ENCODE results near the gene TLR9. TPM values are rescaled to one million over a fixed set of nuclear protein-coding genes. Genes with fewer than 3 reads are reported as not detected.

Gene TLR9
- polyA plus RNA-seq, 1 of the 3 experiments (the other 2 are of a cell fraction) = 0.12 TPM

GRCh38 chr3:52230461-52230860 is 5.0 kb upstream of the TLR9 start:
- peaks cover 37% of the 10 kb centered on the region for H3K79me2 ChIP-seq (ENCODE audit: insufficient read depth)
- TF ChIP-seq RCOR1 (IDR thresholded peaks at IDR 0.05; ENCODE audit: low read length) = no peak
- TF ChIP-seq PBX3 (IDR thresholded peaks at IDR 0.05) = no peak
- no peak for TF ChIP-seq SMC3 (IDR thresholded peaks at IDR 0.05; ENCODE audit: low read depth, low read length)
- TF ChIP-seq TEAD4 (IDR thresholded peaks at IDR 0.05; ENCODE audit: borderline replicate concordance, insufficient read depth) = no peak
- TF ChIP-seq REST (IDR thresholded peaks at IDR 0.05; ENCODE audit: low read depth, low read length) = no peak
- no peak for TF ChIP-seq FOXJ3 (CRISPR knock-in tag; IDR thresholded peaks at IDR 0.05)
- TF ChIP-seq FOSL2 (IDR thresholded peaks at IDR 0.05; ENCODE audit: borderline replicate concordance, low read depth) = no peak
- no peak for TF ChIP-seq JUND (IDR thresholded peaks at IDR 0.05)
- TF ChIP-seq ELF1 (IDR thresholded peaks at IDR 0.05) = no peak
- no peak for TF ChIP-seq CTCF (IDR thresholded peaks at IDR 0.05)
- TF ChIP-seq GABPA (IDR thresholded peaks at IDR 0.05; ENCODE audit: low read depth) = no peak
- no peak for TF ChIP-seq GATA2 (CRISPR knock-in tag; IDR thresholded peaks at IDR 0.05)
- no peak for TF ChIP-seq IRF3 (IDR thresholded peaks at IDR 0.05; ENCODE audit: low read depth, low read length)
- no peak for TF ChIP-seq MEF2A (IDR thresholded peaks at IDR 0.05; ENCODE audit: borderline replicate concordance, low read depth)
- TF ChIP-seq NRF1 (IDR thresholded peaks at IDR 0.05; ENCODE audit: low read depth, low read length) = no peak
- no peak for TF ChIP-seq ZBTB33 (IDR thresholded peaks at IDR 0.05; ENCODE audit: borderline replicate concordance, low read depth)
- TF ChIP-seq USF2 (IDR thresholded peaks at IDR 0.05; ENCODE audit: borderline replicate concordance, low read depth, low read length) = no peak
- no peak for TF ChIP-seq EZH2phosphoT487 (IDR thresholded peaks at IDR 0.05; ENCODE audit: borderline replicate concordance, low read depth)
- TF ChIP-seq TAF1 (IDR thresholded peaks at IDR 0.05; ENCODE audit: borderline replicate concordance, low read depth, low read length) = no peak
- no peak for TF ChIP-seq USF1 (IDR thresholded peaks at IDR 0.05; ENCODE audit: borderline replicate concordance, low read depth)
- H3K36me3 ChIP-seq (replicated peaks in 1 of 2; ENCODE audit: control insufficient read depth in 1 of 2, insufficient read depth in 2 of 2, low read length in 1 of 2) = peaks cover 11 to 42% of the 10 kb centered on the region in 2 experiments
- H3K9me2 ChIP-seq = no peaks in the 10 kb centered on the region
- H3K9me3 ChIP-seq = no peaks in the 10 kb centered on the region
- WGBS (ENCODE audit: low lambda C conversion rate) = 92% methylated on average over 6 of the region's 6 CpGs
- H3K4me1 ChIP-seq (ENCODE audit: control insufficient read depth in 1 of 2, insufficient read depth in 2 of 2, low read depth in 1 of 2, low read length in 1 of 2) = peaks cover 0 to 6% of the 10 kb centered on the region in 2 experiments; a peak in 1 of 4 replicates
- no peak overlapping the region for H2AFZ ChIP-seq (ENCODE audit: low read depth)
- ChIA-PET CTCF (interaction anchor here (0.9 to 11.8 kb wide), 9 partner anchors 11 to 182 kb away, joined by 3 to 257 read pairs (median 6); partner anchors contain the start of genes PPM1M, TLR9 and WDR82), POLR2A (interaction anchor here (1.4 kb wide), 1 partner anchor 8 kb away, joined by 3 read pairs; the partner anchor contains the start of gene TWF2)
- no peaks in the 10 kb centered on the region for H3F3A ChIP-seq (replicated peaks; ENCODE audit: insufficient read depth)
- H3K27me3 ChIP-seq (ENCODE audit: insufficient read depth) = no peaks in the 10 kb centered on the region
- H3K27ac ChIP-seq (ENCODE audit: low read depth in 2 of 2, low read length in 1 of 2) = no peak overlapping the region
- peaks cover 19% of the 10 kb centered on the region for H4K20me1 ChIP-seq (ENCODE audit: insufficient read depth)
- no peak overlapping the region for H3K9ac ChIP-seq
- no peak overlapping the region for H3K4me2 ChIP-seq
- H3K4me3 ChIP-seq (ENCODE audit: low read depth in 2 of 2, low read length in 1 of 2) = no peak overlapping the region
- no peak for DNase-seq
